CD14-positive monocyte (primary cell): Measurements from ENCODE around the gene MINAR2. TPM values are rescaled to one million over a fixed set of nuclear protein-coding genes. Genes with fewer than 3 reads are reported as not detected.

Experiments used
- DNase-seq, 3 donors: peaks; one replicate each; pipeline ENCODE4 v3.0.0-alpha.2; 2011 to 2022
- H2AFZ ChIP-seq: 2 replicates; pipeline ENCODE4 v1.6.0; 2012; ENCODE audit warnings: mild to moderate bottlenecking, low read depth, low read length, inconsistent platforms; ENCODE audit not compliant: insufficient read depth, poor library complexity, severe bottlenecking
- H3K27ac ChIP-seq, 2 donors: 1 replicate in 1 of 2; 2 replicates in 1 of 2; pipeline ENCODE4 v1.5.1; 2012 to 2013; ENCODE audit warnings: low read length in 2 of 2, control low read depth in 1 of 2, inconsistent platforms in 1 of 2, low read depth in 1 of 2, mild to moderate bottlenecking in 1 of 2
- H3K27me3 ChIP-seq, 2 donors: one replicate each; pipeline versions ENCODE4 v1.6.0 to v1.6.1; 2011 to 2013; ENCODE audit warnings: low read length in 2 of 2; ENCODE audit not compliant: control insufficient read depth in 2 of 2, insufficient read depth in 2 of 2
- H3K36me3 ChIP-seq, 2 donors: replicated peaks in 1 of 2; 1 replicate in 1 of 2; 2 replicates in 1 of 2; pipeline versions ENCODE4 v1.5.1 to v1.6.1; 2012 to 2013; ENCODE audit warnings: low read length in 2 of 2, control low read depth in 1 of 2, inconsistent platforms in 1 of 2, mild to moderate bottlenecking in 1 of 2; ENCODE audit not compliant: insufficient read depth in 2 of 2, control insufficient read depth in 1 of 2
- H3K4me1 ChIP-seq, 2 donors: 1 replicate in 1 of 2; 2 replicates in 1 of 2; pipeline versions ENCODE4 v1.5.1 to v1.6.1; 2012 to 2013; ENCODE audit warnings: low read length in 2 of 2, control low read depth in 1 of 2, inconsistent platforms in 1 of 2, mild to moderate bottlenecking in 1 of 2, moderate library complexity in 1 of 2; ENCODE audit not compliant: insufficient read depth in 2 of 2, control insufficient read depth in 1 of 2
- H3K4me2 ChIP-seq: replicated peaks from 2 replicates; pipeline ENCODE3; 2012; ENCODE audit warnings: low read length, moderate library complexity, mild to moderate bottlenecking; ENCODE audit not compliant: poor library complexity, severe bottlenecking; ENCODE audit errors: extremely low read depth
- H3K4me3 ChIP-seq, 3 experiments: fragments of 200-600 bp in 1 of 3; sonication (generic) in 1 of 3; replicated peaks in 1 of 3; 1 replicate in 2 of 3; 2 replicates in 1 of 3; pipeline ENCODE4 v1.5.1; 2011 to 2013; ENCODE audit warnings: low read length in 3 of 3, mild to moderate bottlenecking in 3 of 3, control low read depth in 2 of 3, low read depth in 2 of 3, inconsistent platforms in 1 of 3, moderate library complexity in 1 of 3
- H3K79me2 ChIP-seq: 2 replicates; pipeline ENCODE4 v1.6.0; 2012; ENCODE audit warnings: mild to moderate bottlenecking, control low read depth, inconsistent platforms, low read length, moderate library complexity; ENCODE audit not compliant: insufficient read depth
- H3K9ac ChIP-seq: 2 replicates; pipeline ENCODE4 v1.6.0; 2017; ENCODE audit warnings: low read length, mild to moderate bottlenecking; ENCODE audit not compliant: insufficient read depth, poor library complexity, severe bottlenecking
- H3K9me3 ChIP-seq, 2 donors: replicated peaks in 1 of 2; 1 replicate in 1 of 2; 2 replicates in 1 of 2; pipeline versions ENCODE4 v1.5.1 to v1.6.1; 2012 to 2013; ENCODE audit warnings: low read length in 2 of 2, control low read depth in 1 of 2; ENCODE audit not compliant: control insufficient read depth in 1 of 2, insufficient read depth in 1 of 2
- H4K20me1 ChIP-seq: 2 replicates; pipeline ENCODE4 v1.6.0; 2012; ENCODE audit warnings: mild to moderate bottlenecking, low read length, control low read depth, moderate library complexity; ENCODE audit not compliant: insufficient read depth
- H3K27ac Mint-ChIP-seq, 7 donors: one replicate each; pipeline ENCODE4 v1.8.0; 2020; ENCODE audit warnings: mild to moderate bottlenecking in 7 of 7, mixed read lengths in 7 of 7, moderate library complexity in 6 of 7, inconsistent platforms in 2 of 7
- H3K27me3 Mint-ChIP-seq, 3 donors: one replicate each; pipeline ENCODE4 v1.8.0; 2021 to 2022; ENCODE audit warnings: low read depth in 3 of 3, mild to moderate bottlenecking in 3 of 3, mixed read lengths in 3 of 3, moderate library complexity in 3 of 3, inconsistent platforms in 1 of 3
- H3K36me3 Mint-ChIP-seq, 2 donors: one replicate each; pipeline ENCODE4 v1.8.0; 2020; ENCODE audit warnings: mixed read lengths in 2 of 2, inconsistent platforms in 1 of 2, mild to moderate bottlenecking in 1 of 2
- H3K4me1 Mint-ChIP-seq: one replicate; pipeline ENCODE4 v1.8.0; 2020; ENCODE audit warnings: mild to moderate bottlenecking, mixed read lengths
- H3K4me3 Mint-ChIP-seq, 2 donors: one replicate each; pipeline ENCODE4 v1.8.0; 2020; ENCODE audit warnings: mild to moderate bottlenecking in 2 of 2, mixed read lengths in 2 of 2, moderate library complexity in 1 of 2
- H3K9me3 Mint-ChIP-seq, 7 donors: one replicate each; pipeline ENCODE4 v1.8.0; 2020 to 2022; ENCODE audit warnings: mixed read lengths in 7 of 7, mild to moderate bottlenecking in 6 of 7, moderate library complexity in 6 of 7, inconsistent platforms in 2 of 7
- WGBS: methylation state at CpG from one replicate; pipeline ENCODE4 v1.1.5; 2013; ENCODE audit warnings: missing lambda C conversion rate; ENCODE audit not compliant: insufficient coverage; 5-methylcytosine and 5-hydroxymethylcytosine counted together
- intact Hi-C, 2 donors: fragments of 100-400 bp; cut with micrococcal nuclease; formaldehyde crosslinking; loops; one replicate each; pipeline versions ENCODE4 v1.15.0 to v1.15.1; 2023
- polyA minus RNA-seq: library from RNA; depleted of rRNA, polyadenylated mRNA; stranded (reverse); fragments of >200 nt; gene quantifications from 2 replicates; pipeline ENCODE4 v1.2.3, GENCODE V29; 2012
- polyA plus RNA-seq, 3 donors: library from polyadenylated mRNA; depleted of rRNA in 1 of 3; unstranded in 2 of 3; stranded (reverse) in 1 of 3; fragments of 300-500 nt in 2 of 3; fragments of >200 nt in 1 of 3; fragmentation: Illumina TruSeq in 2 of 3; gene quantifications; 1 replicate in 2 of 3; 2 replicates in 1 of 3; pipeline ENCODE4 v1.2.3, GENCODE V29; 2012 to 2021
- total RNA-seq, 12 experiments: library from RNA in 1 of 12; stranded (reverse) in 1 of 12; fragments of 120-200 nt in 1 of 12; gene quantifications; one replicate each; pipeline ENCODE4 v1.2.4 and lab custom pipeline; 2013 to 2026; ENCODE audit warnings: mixed read lengths in 6 of 12, inconsistent platforms in 1 of 12
- TF ChIP-seq, protein P1 (sequence below): fragments of 200-600 bp; IDR thresholded peaks from one replicate; pipeline ENCODE4 v1.8.0; 2022; ENCODE audit warnings: antibody characterized with exemption, mild to moderate bottlenecking

MINAR2 gene, protein sequence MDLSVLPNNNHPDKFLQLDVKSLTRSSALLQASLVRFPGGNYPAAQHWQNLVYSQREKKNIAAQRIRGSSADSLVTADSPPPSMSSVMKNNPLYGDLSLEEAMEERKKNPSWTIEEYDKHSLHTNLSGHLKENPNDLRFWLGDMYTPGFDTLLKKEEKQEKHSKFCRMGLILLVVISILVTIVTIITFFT
- total RNA-seq (2013) = not detected
- not detected for polyA plus RNA-seq
- polyA minus RNA-seq = not detected in 2 replicates
- 0 to 0.60 (median 0) reads per million in 11 experiments for total RNA-seq (lab: John Stamatoyannopoulos, UW)

- Histone ChIP-seq H3K36me3 (no peaks in the 10 kb centered on the region), H3K27ac (no peak within 1 kb of the TSS), H3K9me3 (no peaks in the 10 kb centered on the region), H3K27me3 (no peaks in the 10 kb centered on the region), H4K20me1 (no peaks in the 10 kb centered on the region), H3K4me1 (no peaks in the 10 kb centered on the region), H3K9ac (no peak within 1 kb of the TSS), H2AFZ (no peak within 1 kb of the TSS), H3K79me2 (no peaks in the 10 kb centered on the region), H3K4me3 (no peak within 1 kb of the TSS), H3K4me2 (no peak within 1 kb of the TSS)
- WGBS = 76% methylated on average over 5 of the region's 13 CpGs
- intact Hi-C loops = no loop called here
- peaks cover 0 to 2% (median 1%) of the 10 kb centered on the region in 3 donors for H3K27me3 Mint-ChIP-seq
- no peak for DNase-seq
- TF ChIP-seq, protein P1, sequence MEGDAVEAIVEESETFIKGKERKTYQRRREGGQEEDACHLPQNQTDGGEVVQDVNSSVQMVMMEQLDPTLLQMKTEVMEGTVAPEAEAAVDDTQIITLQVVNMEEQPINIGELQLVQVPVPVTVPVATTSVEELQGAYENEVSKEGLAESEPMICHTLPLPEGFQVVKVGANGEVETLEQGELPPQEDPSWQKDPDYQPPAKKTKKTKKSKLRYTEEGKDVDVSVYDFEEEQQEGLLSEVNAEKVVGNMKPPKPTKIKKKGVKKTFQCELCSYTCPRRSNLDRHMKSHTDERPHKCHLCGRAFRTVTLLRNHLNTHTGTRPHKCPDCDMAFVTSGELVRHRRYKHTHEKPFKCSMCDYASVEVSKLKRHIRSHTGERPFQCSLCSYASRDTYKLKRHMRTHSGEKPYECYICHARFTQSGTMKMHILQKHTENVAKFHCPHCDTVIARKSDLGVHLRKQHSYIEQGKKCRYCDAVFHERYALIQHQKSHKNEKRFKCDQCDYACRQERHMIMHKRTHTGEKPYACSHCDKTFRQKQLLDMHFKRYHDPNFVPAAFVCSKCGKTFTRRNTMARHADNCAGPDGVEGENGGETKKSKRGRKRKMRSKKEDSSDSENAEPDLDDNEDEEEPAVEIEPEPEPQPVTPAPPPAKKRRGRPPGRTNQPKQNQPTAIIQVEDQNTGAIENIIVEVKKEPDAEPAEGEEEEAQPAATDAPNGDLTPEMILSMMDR = no peak
- H3K4me1 Mint-ChIP-seq = no peaks in the 10 kb centered on the region
- H3K9me3 Mint-ChIP-seq = peaks cover 0 to 5% (median 0%) of the 10 kb centered on the region in 7 donors
- no peaks in the 10 kb centered on the region for H3K36me3 Mint-ChIP-seq
- no peak within 1 kb of the TSS for H3K4me3 Mint-ChIP-seq
- peak within 1 kb of the TSS in 1 of 7 donors; percentile 44 for H3K27ac Mint-ChIP-seq
Observed at GRCh38 chr5:129747572-129748407, at the start of gene MINAR2. Gene MINAR2, plus strand, starts transcription at chr5:129748094. Its CDS starts 97 bp downstream, at chr5:129748191.

- Histone ChIP-seq H3K4me2 (no peak overlapping the region), H3K4me1 (no peaks in the 10 kb centered on the region), H4K20me1 (no peaks in the 10 kb centered on the region), H3K4me3 (no peak overlapping the region), H2AFZ (no peak overlapping the region), H3K79me2 (no peaks in the 10 kb centered on the region), H3K36me3 (no peaks in the 10 kb centered on the region), H3K27ac (no peak overlapping the region), H3K9me3 (peaks cover 0 to 3% of the 10 kb centered on the region in 2 donors), H3K27me3 (no peaks in the 10 kb centered on the region), H3K9ac (no peak overlapping the region)
- Mint-ChIP-seq H3K27me3 (no peaks in the 10 kb centered on the region), H3K4me3 (no peak overlapping the region), H3K36me3 (no peaks in the 10 kb centered on the region), H3K9me3 (peaks cover 0 to 5% (median 0%) of the 10 kb centered on the region in 7 donors), H3K4me1 (no peaks in the 10 kb centered on the region), H3K27ac (no peak overlapping the region)
- no peak for DNase-seq
- intact Hi-C loops = no loop called here
- TF ChIP-seq, protein P1 = no peak
Observed at GRCh38 chr5:129698661-129699060, 49.2 kb upstream of the MINAR2 start.
